ENCODE results near the gene PGBD2.

The PGBD2 gene

GRCh38 chr1:248897412-248898337, 8.4 kb upstream of the PGBD2 start:
- in situ Hi-C loops (cut with MboI; ENCODE audit: low sequenced_read_pairs), result no loop called here
- H3K4me1 ChIP-seq, result no peaks in the 10 kb centered on the region
- no peaks in the 10 kb centered on the region for H3K9me3 ChIP-seq
- DNase-seq (ENCODE audit: low spot score in 2 of 2), result no peak
- peaks cover 32% of the 10 kb centered on the region for H3K27me3 ChIP-seq (ENCODE audit: low read depth)
- no peaks in the 10 kb centered on the region for H3K36me3 ChIP-seq (replicated peaks)
- no peak overlapping the region for H3K4me3 ChIP-seq

- DNase-seq (ENCODE audit: low spot score in 2 of 2), result no peak
- H3K4me1 ChIP-seq, result peaks cover 3% of the 10 kb centered on the region
- no peaks in the 10 kb centered on the region for H3K36me3 ChIP-seq (replicated peaks)
- H3K4me3 ChIP-seq, result no peak overlapping the region
- H3K27me3 ChIP-seq (ENCODE audit: low read depth), result peaks cover 26% of the 10 kb centered on the region
- H3K9me3 ChIP-seq, result no peaks in the 10 kb centered on the region
- in situ Hi-C loops (cut with MboI; ENCODE audit: low sequenced_read_pairs), result no loop called here
Observed at GRCh38 chr1:248900637-248901036, 5.4 kb upstream of the PGBD2 start.

GRCh38 chr1:248901578-248901977, 4.5 kb upstream of the PGBD2 start:
- Histone ChIP-seq H3K4me3 (no peak overlapping the region), H3K36me3 (replicated peaks) (no peaks in the 10 kb centered on the region), H3K4me1 (peaks cover 5% of the 10 kb centered on the region), H3K9me3 (no peaks in the 10 kb centered on the region), H3K27me3 (ENCODE audit: low read depth) (peaks cover 25% of the 10 kb centered on the region)
- no peak for DNase-seq (ENCODE audit: low spot score in 2 of 2)
- in situ Hi-C loops (cut with MboI; ENCODE audit: low sequenced_read_pairs), result no loop called here

GRCh38 chr1:248904437-248905216, 1.4 kb upstream of the PGBD2 start:
- Histone ChIP-seq H3K27me3 (ENCODE audit: low read depth) (peaks cover 19% of the 10 kb centered on the region), H3K4me3 (no peak overlapping the region), H3K36me3 (replicated peaks) (no peaks in the 10 kb centered on the region), H3K9me3 (no peaks in the 10 kb centered on the region), H3K4me1 (peaks cover 8% of the 10 kb centered on the region)
- no peak for DNase-seq (ENCODE audit: low spot score in 2 of 2)
- in situ Hi-C loops (cut with MboI; ENCODE audit: low sequenced_read_pairs), result no loop called here

GRCh38 chr1:248905662-248906008, 400 bp upstream of the PGBD2 start:
- in situ Hi-C loops (cut with MboI; ENCODE audit: low sequenced_read_pairs), result no loop called here
- H3K36me3 ChIP-seq (replicated peaks), result no peaks in the 10 kb centered on the region
- DNase-seq (ENCODE audit: low spot score in 2 of 2), result no peak
- H3K27me3 ChIP-seq (ENCODE audit: low read depth), result peaks cover 13% of the 10 kb centered on the region
- peaks cover 8% of the 10 kb centered on the region for H3K4me1 ChIP-seq
- H3K9me3 ChIP-seq, result no peaks in the 10 kb centered on the region
- peak overlapping the region; percentile 59 for H3K4me3 ChIP-seq

GRCh38 chr1:248906753-248907661, 972 bp downstream of the PGBD2 start:
- Histone ChIP-seq H3K36me3 (replicated peaks) (no peaks in the 10 kb centered on the region), H3K4me1 (peaks cover 8% of the 10 kb centered on the region), H3K27me3 (ENCODE audit: low read depth) (no peaks in the 10 kb centered on the region; the same call in 1 of the 2 replicates), H3K9me3 (no peaks in the 10 kb centered on the region), H3K4me3 (peak overlapping the region; percentile 36)
- no peak for DNase-seq (ENCODE audit: low spot score in 2 of 2)
- in situ Hi-C loops (cut with MboI; ENCODE audit: low sequenced_read_pairs), result no loop called here

GRCh38 chr1:248910761-248911160, 4.7 kb downstream of the PGBD2 start:
- Histone ChIP-seq H3K4me3 (no peak overlapping the region), H3K9me3 (no peaks in the 10 kb centered on the region), H3K36me3 (replicated peaks) (no peaks in the 10 kb centered on the region), H3K4me1 (peaks cover 3% of the 10 kb centered on the region), H3K27me3 (ENCODE audit: low read depth) (no peaks in the 10 kb centered on the region)
- in situ Hi-C loops (cut with MboI; ENCODE audit: low sequenced_read_pairs), result no loop called here
- DNase-seq (ENCODE audit: low spot score in 2 of 2), result no peak

- H3K36me3 ChIP-seq (replicated peaks), result peaks cover 13% of the 10 kb centered on the region
- no peak for DNase-seq (ENCODE audit: low spot score in 2 of 2)
- no peaks in the 10 kb centered on the region for H3K4me1 ChIP-seq
- no peaks in the 10 kb centered on the region for H3K27me3 ChIP-seq (ENCODE audit: low read depth)
- H3K9me3 ChIP-seq, result no peaks in the 10 kb centered on the region
- in situ Hi-C loops (cut with MboI; ENCODE audit: low sequenced_read_pairs), result no loop called here
- no peak overlapping the region for H3K4me3 ChIP-seq
Observed at GRCh38 chr1:248913933-248914332, 7.9 kb downstream of the PGBD2 start.

GRCh38 chr1:248914796-248915381, 8.9 kb downstream of the PGBD2 start:
- peaks cover 13% of the 10 kb centered on the region for H3K36me3 ChIP-seq (replicated peaks)
- no peak overlapping the region for H3K4me3 ChIP-seq
- no peaks in the 10 kb centered on the region for H3K9me3 ChIP-seq
- in situ Hi-C loops (cut with MboI; ENCODE audit: low sequenced_read_pairs), result no loop called here
- no peak for DNase-seq (ENCODE audit: low spot score in 2 of 2)
- no peaks in the 10 kb centered on the region for H3K27me3 ChIP-seq (ENCODE audit: low read depth)
- no peaks in the 10 kb centered on the region for H3K4me1 ChIP-seq

GRCh38 chr1:248918131-248918530, 12.1 kb downstream of the PGBD2 start:
- Histone ChIP-seq H3K9me3 (no peaks in the 10 kb centered on the region), H3K4me1 (no peaks in the 10 kb centered on the region), H3K36me3 (replicated peaks) (peaks cover 13% of the 10 kb centered on the region), H3K4me3 (no peak overlapping the region), H3K27me3 (ENCODE audit: low read depth) (no peaks in the 10 kb centered on the region)
- in situ Hi-C loops (cut with MboI; ENCODE audit: low sequenced_read_pairs), result no loop called here
- DNase-seq (ENCODE audit: low spot score in 2 of 2), result no peak

- Histone ChIP-seq H3K27me3 (ENCODE audit: low read depth) (peaks cover 2% of the 10 kb centered on the region; the same call in 1 of the 2 replicates), H3K4me1 (no peaks in the 10 kb centered on the region), H3K4me3 (no peak overlapping the region), H3K9me3 (no peaks in the 10 kb centered on the region), H3K36me3 (replicated peaks) (no peaks in the 10 kb centered on the region)
- in situ Hi-C loops (cut with MboI; ENCODE audit: low sequenced_read_pairs), result no loop called here
- DNase-seq (ENCODE audit: low spot score in 2 of 2), result no peak
Observed at GRCh38 chr1:248923352-248924338, 17.6 kb downstream of the PGBD2 start.
